Activated CD4-positive, alpha-beta T cell treated with anti-CD3 and anti-CD28 coated beads, Interleukin-2, amount 10 ng/mL, durations not matched to agents 7 days and 5 days (primary cell): Measurements from ENCODE around the gene CCNY. TPM values are rescaled to one million over a fixed set of nuclear protein-coding genes. Genes with fewer than 3 reads are reported as not detected.

Experiments
- CTCF ChIA-PET: fragments of 350-600 bp; sonication (Branson Sonifier 250); formaldehyde crosslinking; loops from one replicate; lab custom pipeline; 2021; ENCODE audit warnings: antibody characterized with exemption; lab: Charles Lee
- POLR2A ChIA-PET: fragments of 350-600 bp; sonication (Branson Sonifier 250); formaldehyde crosslinking; loops from one replicate; lab custom pipeline; 2021; ENCODE audit warnings: antibody characterized with exemption; lab: Charles Lee
- DNase-seq: peaks from one replicate; pipeline ENCODE4 v3.0.0-alpha.2; 2020
- H3K27ac Mint-ChIP-seq: one replicate; pipeline ENCODE4 v1.8.0; 2021; ENCODE audit warnings: mild to moderate bottlenecking, moderate library complexity, mixed read lengths
- H3K27me3 Mint-ChIP-seq: one replicate; pipeline ENCODE4 v1.8.0; 2021; ENCODE audit warnings: mixed read lengths
- H3K36me3 Mint-ChIP-seq: one replicate; pipeline ENCODE4 v1.8.0; 2021; ENCODE audit warnings: low read depth, mixed read lengths
- H3K4me1 Mint-ChIP-seq: one replicate; pipeline ENCODE4 v1.8.0; 2021; ENCODE audit warnings: mixed read lengths
- H3K4me3 Mint-ChIP-seq: one replicate; pipeline ENCODE4 v1.8.0; 2021; ENCODE audit warnings: mild to moderate bottlenecking, moderate library complexity, mixed read lengths
- H3K9me3 Mint-ChIP-seq: one replicate; pipeline ENCODE4 v1.8.0; 2021; ENCODE audit warnings: mixed read lengths
- total RNA-seq, 2 experiments: library from RNA; stranded (reverse); gene quantifications; one replicate each; pipeline ENCODE4 v1.2.3, GENCODE V29; 2021

Gene CCNY
- total RNA-seq, 2 experiments from 2014 or later = 67.4 to 76.4 TPM

- CTCF ChIA-PET = interaction anchor here (1.1 kb wide), 1 partner anchor 9 kb away, joined by 3 read pairs; no protein-coding TSS in a partner anchor
- no peak for DNase-seq
- H3K27me3 Mint-ChIP-seq = no peaks in the 10 kb centered on the region
- POLR2A ChIA-PET = no interaction called here
- H3K4me3 Mint-ChIP-seq = no peak overlapping the region
- peaks cover 11% of the 10 kb centered on the region for H3K36me3 Mint-ChIP-seq
- no peak overlapping the region for H3K27ac Mint-ChIP-seq
- H3K9me3 Mint-ChIP-seq = no peaks in the 10 kb centered on the region
- H3K4me1 Mint-ChIP-seq = no peaks in the 10 kb centered on the region
Observed at GRCh38 chr10:35486297-35486990, 150.1 kb downstream of the CCNY start.

GRCh38 chr10:35487336-35488034, 151.2 kb downstream of the CCNY start:
- H3K27me3 Mint-ChIP-seq = no peaks in the 10 kb centered on the region
- no peaks in the 10 kb centered on the region for H3K9me3 Mint-ChIP-seq
- no peak for DNase-seq
- no peak overlapping the region for H3K27ac Mint-ChIP-seq
- H3K4me3 Mint-ChIP-seq = no peak overlapping the region
- CTCF ChIA-PET = no interaction called here
- POLR2A ChIA-PET = no interaction called here
- peaks cover 2% of the 10 kb centered on the region for H3K4me1 Mint-ChIP-seq
- H3K36me3 Mint-ChIP-seq = peaks cover 11% of the 10 kb centered on the region

GRCh38 chr10:35488228-35488627, 151.9 kb downstream of the CCNY start:
- peaks cover 2% of the 10 kb centered on the region for H3K4me1 Mint-ChIP-seq

GRCh38 chr10:35492386-35493195, 156.3 kb downstream of the CCNY start:
- Mint-ChIP-seq H3K4me1 (peaks cover 21% of the 10 kb centered on the region), H3K27me3 (no peaks in the 10 kb centered on the region), H3K4me3 (no peak overlapping the region), H3K36me3 (no peaks in the 10 kb centered on the region), H3K27ac (no peak overlapping the region), H3K9me3 (no peaks in the 10 kb centered on the region)
- ChIA-PET POLR2A (no interaction called here), CTCF (no interaction called here)
- no peak for DNase-seq

More at GRCh38 chr10:35488228-35488627, 151.9 kb downstream of the CCNY start:
- POLR2A ChIA-PET = no interaction called here
- no peak for DNase-seq
- H3K9me3 Mint-ChIP-seq = no peaks in the 10 kb centered on the region
- H3K4me3 Mint-ChIP-seq = no peak overlapping the region
- peaks cover 11% of the 10 kb centered on the region for H3K36me3 Mint-ChIP-seq
- no peaks in the 10 kb centered on the region for H3K27me3 Mint-ChIP-seq
- no peak overlapping the region for H3K27ac Mint-ChIP-seq
- CTCF ChIA-PET = no interaction called here

GRCh38 chr10:35493196-35494118, 157.1 kb downstream of the CCNY start:
- no peaks in the 10 kb centered on the region for H3K9me3 Mint-ChIP-seq
- H3K4me3 Mint-ChIP-seq = no peak overlapping the region
- ChIA-PET CTCF (interaction anchor here (0.6 kb wide), 1 partner anchor 12 kb away, joined by 3 read pairs; no protein-coding TSS in a partner anchor), POLR2A (no interaction called here)
- no peaks in the 10 kb centered on the region for H3K27me3 Mint-ChIP-seq
- H3K27ac Mint-ChIP-seq = no peak overlapping the region
- H3K4me1 Mint-ChIP-seq = peaks cover 21% of the 10 kb centered on the region
- DNase-seq = no peak
- no peaks in the 10 kb centered on the region for H3K36me3 Mint-ChIP-seq

- Mint-ChIP-seq H3K27me3 (no peaks in the 10 kb centered on the region), H3K4me1 (peaks cover 27% of the 10 kb centered on the region), H3K4me3 (no peak overlapping the region), H3K9me3 (no peaks in the 10 kb centered on the region), H3K27ac (no peak overlapping the region), H3K36me3 (peaks cover 4% of the 10 kb centered on the region)
- ChIA-PET POLR2A (no interaction called here), CTCF (interaction anchor here (1.3 kb wide), 2 partner anchors 9 to 23 kb away, joined by 3 read pairs; no protein-coding TSS in a partner anchor)
- no peak for DNase-seq
Observed at GRCh38 chr10:35495521-35496119, 159.3 kb downstream of the CCNY start.

GRCh38 chr10:35497909-35498308, 161.6 kb downstream of the CCNY start:
- Mint-ChIP-seq H3K9me3 (no peaks in the 10 kb centered on the region), H3K36me3 (peaks cover 8% of the 10 kb centered on the region), H3K4me1 (peaks cover 25% of the 10 kb centered on the region), H3K27me3 (no peaks in the 10 kb centered on the region), H3K4me3 (no peak overlapping the region), H3K27ac (no peak overlapping the region)
- CTCF ChIA-PET = interaction anchor here (0.5 to 1.5 kb wide), 2 partner anchors 8 to 158 kb away, joined by 3 read pairs; no protein-coding TSS in a partner anchor
- POLR2A ChIA-PET = no interaction called here
- DNase-seq = no peak

GRCh38 chr10:35498693-35499092, 162.4 kb downstream of the CCNY start:
- CTCF ChIA-PET = interaction anchor here (0.5 kb wide), 1 partner anchor 159 kb away, joined by 3 read pairs; no protein-coding TSS in a partner anchor

GRCh38 chr10:35501923-35502322, 165.6 kb downstream of the CCNY start:
- peaks cover 11% of the 10 kb centered on the region for H3K4me1 Mint-ChIP-seq
- H3K9me3 Mint-ChIP-seq = no peaks in the 10 kb centered on the region
- no peak overlapping the region for H3K27ac Mint-ChIP-seq
- ChIA-PET POLR2A (no interaction called here), CTCF (interaction anchor here (1.0 kb wide), 1 partner anchor 61 kb away, joined by 3 read pairs; no protein-coding TSS in a partner anchor)
- H3K36me3 Mint-ChIP-seq = peaks cover 8% of the 10 kb centered on the region
- no peak for DNase-seq
- H3K4me3 Mint-ChIP-seq = no peak overlapping the region
- H3K27me3 Mint-ChIP-seq = no peaks in the 10 kb centered on the region

More at GRCh38 chr10:35498693-35499092, 162.4 kb downstream of the CCNY start:
- Mint-ChIP-seq H3K4me3 (no peak overlapping the region), H3K4me1 (peaks cover 25% of the 10 kb centered on the region), H3K27me3 (no peaks in the 10 kb centered on the region), H3K36me3 (peaks cover 8% of the 10 kb centered on the region), H3K27ac (peak overlapping the region; percentile 36), H3K9me3 (no peaks in the 10 kb centered on the region)
- no peak for DNase-seq
- POLR2A ChIA-PET = no interaction called here

- Mint-ChIP-seq H3K27ac (no peak overlapping the region), H3K4me1 (peaks cover 11% of the 10 kb centered on the region), H3K36me3 (peaks cover 8% of the 10 kb centered on the region), H3K27me3 (no peaks in the 10 kb centered on the region), H3K9me3 (no peaks in the 10 kb centered on the region), H3K4me3 (no peak overlapping the region)
- ChIA-PET POLR2A (no interaction called here), CTCF (no interaction called here)
- no peak for DNase-seq
Observed at GRCh38 chr10:35502692-35503091, 166.4 kb downstream of the CCNY start.

GRCh38 chr10:35503578-35503977, 167.3 kb downstream of the CCNY start:
- ChIA-PET POLR2A (no interaction called here), CTCF (no interaction called here)
- peaks cover 8% of the 10 kb centered on the region for H3K36me3 Mint-ChIP-seq
- H3K27me3 Mint-ChIP-seq = no peaks in the 10 kb centered on the region
- DNase-seq = no peak
- H3K9me3 Mint-ChIP-seq = no peaks in the 10 kb centered on the region
- peaks cover 11% of the 10 kb centered on the region for H3K4me1 Mint-ChIP-seq
- no peak overlapping the region for H3K27ac Mint-ChIP-seq
- no peak overlapping the region for H3K4me3 Mint-ChIP-seq
